ENCODE results near the gene STAC2.
A peak's percentile ranks its signal among the peaks of the same experiment; 100 is the strongest.

Gene STAC2

GRCh38 chr17:39231591-39232551, 6.1 kb upstream of the STAC2 start:
- DNase-seq = peak in 3 of 4 experiments; percentile 22 to 54 (median 28)

- DNase-seq = no peak
These were observed 5.4 kb upstream of the STAC2 start for GRCh38 chr17:39231091-39231561.

GRCh38 chr17:39230361-39230760, 4.6 kb upstream of the STAC2 start:
- no peak for DNase-seq

- DNase-seq = no peak
These were observed 3.6 kb upstream of the STAC2 start for GRCh38 chr17:39229274-39229913.

GRCh38 chr17:39227364-39227919, 1.7 kb upstream of the STAC2 start:
- DNase-seq = no peak

- peak in 1 of 4 experiments; percentile 13 for DNase-seq
These were observed 376 bp upstream of the STAC2 start for GRCh38 chr17:39225959-39226683.

GRCh38 chr17:39224778-39225307, 902 bp downstream of the STAC2 start:
- no peak for DNase-seq

- DNase-seq = no peak
These were observed 1.6 kb downstream of the STAC2 start for GRCh38 chr17:39223907-39224777.

GRCh38 chr17:39222866-39223834, 2.6 kb downstream of the STAC2 start:
- no peak for DNase-seq

GRCh38 chr17:39222151-39222550, 3.6 kb downstream of the STAC2 start:
- no peak for DNase-seq

- no peak for DNase-seq
These were observed 4.2 kb downstream of the STAC2 start for GRCh38 chr17:39221572-39221971.

- no peak for DNase-seq
These were observed 6.0 kb downstream of the STAC2 start for GRCh38 chr17:39219647-39220154.

- DNase-seq = no peak
These were observed 6.8 kb downstream of the STAC2 start for GRCh38 chr17:39218906-39219305.

- no peak for DNase-seq
These were observed 7.9 kb downstream of the STAC2 start for GRCh38 chr17:39217734-39218369.

- no peak for DNase-seq
These were observed 11.9 kb downstream of the STAC2 start for GRCh38 chr17:39213852-39214251.

GRCh38 chr17:39212841-39213480, 12.8 kb downstream of the STAC2 start:
- DNase-seq = no peak

- DNase-seq = no peak
These were observed 13.4 kb downstream of the STAC2 start for GRCh38 chr17:39212195-39212810.

GRCh38 chr17:39210093-39210434, 15.7 kb downstream of the STAC2 start:
- DNase-seq = no peak
